ENCODE data around the gene COL9A1. TPM values are rescaled to one million over a fixed set of nuclear protein-coding genes. Genes with fewer than 3 reads are reported as not detected.

Gene COL9A1
- polyA plus RNA-seq, 1 of the 3 experiments (the other 2 are of a cell fraction), result 0.05 TPM

DNA sequence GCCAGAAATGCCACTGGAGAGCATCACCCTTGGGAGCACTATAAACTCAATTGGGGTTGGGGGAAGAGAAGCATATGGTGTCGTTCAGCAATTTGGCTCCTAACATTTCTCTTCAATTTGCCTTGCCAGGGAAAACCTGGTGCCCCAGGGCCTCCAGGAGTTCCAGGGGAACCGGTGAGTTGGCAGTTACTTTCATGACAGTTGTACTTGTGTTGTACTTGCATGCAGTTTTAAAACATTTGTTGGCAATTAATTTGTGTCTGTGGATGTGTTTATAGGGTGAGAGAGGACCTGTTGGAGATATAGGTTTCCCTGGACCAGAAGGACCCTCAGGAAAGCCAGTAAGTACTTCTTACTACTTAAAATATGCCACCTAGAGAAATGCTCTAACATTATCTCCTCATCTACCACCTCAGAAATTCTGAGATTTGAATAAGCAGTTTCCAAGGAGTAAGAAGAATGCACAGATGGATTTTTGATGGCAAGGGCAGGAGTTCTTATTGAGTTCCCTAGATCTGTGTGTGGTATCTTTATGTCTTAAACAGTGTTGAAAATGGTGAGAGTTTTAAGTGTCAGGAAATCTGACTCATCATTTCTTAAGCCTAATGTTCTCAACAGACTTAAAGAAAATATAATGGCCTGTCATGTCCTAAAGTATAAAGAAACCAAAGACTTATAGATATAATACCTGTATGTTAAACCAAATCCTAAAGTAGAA is 122.5 kb downstream of the COL9A1 start:
- POLR2A ChIA-PET, result no interaction called here
- H3K27ac ChIP-seq (ENCODE audit: low read depth in 2 of 2, low read length in 1 of 2), result peak overlapping the region in 1 of 2 experiments; percentile 40; a peak in 2 of 4 replicates
- H3F3A ChIP-seq (replicated peaks; ENCODE audit: insufficient read depth), result no peaks in the 10 kb centered on the region
- WGBS (ENCODE audit: low lambda C conversion rate), result 61% methylated on average over 2 of the region's 2 CpGs
- no peak overlapping the region for H2AFZ ChIP-seq (ENCODE audit: low read depth)
- TF ChIP-seq, protein P1, sequence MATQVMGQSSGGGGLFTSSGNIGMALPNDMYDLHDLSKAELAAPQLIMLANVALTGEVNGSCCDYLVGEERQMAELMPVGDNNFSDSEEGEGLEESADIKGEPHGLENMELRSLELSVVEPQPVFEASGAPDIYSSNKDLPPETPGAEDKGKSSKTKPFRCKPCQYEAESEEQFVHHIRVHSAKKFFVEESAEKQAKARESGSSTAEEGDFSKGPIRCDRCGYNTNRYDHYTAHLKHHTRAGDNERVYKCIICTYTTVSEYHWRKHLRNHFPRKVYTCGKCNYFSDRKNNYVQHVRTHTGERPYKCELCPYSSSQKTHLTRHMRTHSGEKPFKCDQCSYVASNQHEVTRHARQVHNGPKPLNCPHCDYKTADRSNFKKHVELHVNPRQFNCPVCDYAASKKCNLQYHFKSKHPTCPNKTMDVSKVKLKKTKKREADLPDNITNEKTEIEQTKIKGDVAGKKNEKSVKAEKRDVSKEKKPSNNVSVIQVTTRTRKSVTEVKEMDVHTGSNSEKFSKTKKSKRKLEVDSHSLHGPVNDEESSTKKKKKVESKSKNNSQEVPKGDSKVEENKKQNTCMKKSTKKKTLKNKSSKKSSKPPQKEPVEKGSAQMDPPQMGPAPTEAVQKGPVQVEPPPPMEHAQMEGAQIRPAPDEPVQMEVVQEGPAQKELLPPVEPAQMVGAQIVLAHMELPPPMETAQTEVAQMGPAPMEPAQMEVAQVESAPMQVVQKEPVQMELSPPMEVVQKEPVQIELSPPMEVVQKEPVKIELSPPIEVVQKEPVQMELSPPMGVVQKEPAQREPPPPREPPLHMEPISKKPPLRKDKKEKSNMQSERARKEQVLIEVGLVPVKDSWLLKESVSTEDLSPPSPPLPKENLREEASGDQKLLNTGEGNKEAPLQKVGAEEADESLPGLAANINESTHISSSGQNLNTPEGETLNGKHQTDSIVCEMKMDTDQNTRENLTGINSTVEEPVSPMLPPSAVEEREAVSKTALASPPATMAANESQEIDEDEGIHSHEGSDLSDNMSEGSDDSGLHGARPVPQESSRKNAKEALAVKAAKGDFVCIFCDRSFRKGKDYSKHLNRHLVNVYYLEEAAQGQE (IDR thresholded peaks at IDR 0.05; ENCODE audit: low read depth, low read length), result no peak
- no peak for TF ChIP-seq ELF1 (IDR thresholded peaks at IDR 0.05)
- no peak for TF ChIP-seq TCF12 (IDR thresholded peaks at IDR 0.05)
- TF ChIP-seq JUND (IDR thresholded peaks at IDR 0.05), result no peak
- no peak for TF ChIP-seq NFIC (IDR thresholded peaks at IDR 0.05; ENCODE audit: borderline replicate concordance)
- no peak for TF ChIP-seq GATA2 (CRISPR knock-in tag; IDR thresholded peaks at IDR 0.05)
- no peak for TF ChIP-seq ZBTB33 (IDR thresholded peaks at IDR 0.05; ENCODE audit: borderline replicate concordance, low read depth)
- TF ChIP-seq RFX5 (IDR thresholded peaks at IDR 0.05; ENCODE audit: low read length), result no peak
- no peak for TF ChIP-seq SIN3A (IDR thresholded peaks at IDR 0.05; ENCODE audit: borderline replicate concordance, low read depth, low read length)
- no peak for TF ChIP-seq EP300 (IDR thresholded peaks at IDR 0.05; ENCODE audit: borderline replicate concordance in 1 of 2, low read depth in 1 of 2, low read length in 1 of 2)
- no peak for TF ChIP-seq CHD2 (IDR thresholded peaks at IDR 0.05; ENCODE audit: low read length, partially characterized antibody)
- TF ChIP-seq, protein P2, sequence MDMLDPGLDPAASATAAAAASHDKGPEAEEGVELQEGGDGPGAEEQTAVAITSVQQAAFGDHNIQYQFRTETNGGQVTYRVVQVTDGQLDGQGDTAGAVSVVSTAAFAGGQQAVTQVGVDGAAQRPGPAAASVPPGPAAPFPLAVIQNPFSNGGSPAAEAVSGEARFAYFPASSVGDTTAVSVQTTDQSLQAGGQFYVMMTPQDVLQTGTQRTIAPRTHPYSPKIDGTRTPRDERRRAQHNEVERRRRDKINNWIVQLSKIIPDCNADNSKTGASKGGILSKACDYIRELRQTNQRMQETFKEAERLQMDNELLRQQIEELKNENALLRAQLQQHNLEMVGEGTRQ (IDR thresholded peaks at IDR 0.05; ENCODE audit: borderline replicate concordance, low read depth, low read length), result no peak
- TF ChIP-seq CTCF (IDR thresholded peaks at IDR 0.05), result no peak
- no peak for TF ChIP-seq MXI1 (IDR thresholded peaks at IDR 0.05; ENCODE audit: low read depth, low read length)
- TF ChIP-seq FOXJ3 (CRISPR knock-in tag; IDR thresholded peaks at IDR 0.05), result no peak
- TF ChIP-seq MEF2A (IDR thresholded peaks at IDR 0.05; ENCODE audit: borderline replicate concordance, low read depth), result no peak
- H3K27me3 ChIP-seq (ENCODE audit: insufficient read depth), result no peaks in the 10 kb centered on the region
- no peak for DNase-seq
- no peaks in the 10 kb centered on the region for H3K36me3 ChIP-seq (replicated peaks in 1 of 2; ENCODE audit: control insufficient read depth in 1 of 2, insufficient read depth in 2 of 2, low read length in 1 of 2)
- H3K9ac ChIP-seq, result no peak overlapping the region
- no peaks in the 10 kb centered on the region for H3K9me3 ChIP-seq
- CTCF ChIA-PET, result no interaction called here
- H3K4me1 ChIP-seq (ENCODE audit: control insufficient read depth in 1 of 2, insufficient read depth in 2 of 2, low read depth in 1 of 2, low read length in 1 of 2), result 0 out of 4 replicates have a peak, but pooled peaks cover 0 to 4% of the 10 kb centered on the region in 2 experiments
- no peaks in the 10 kb centered on the region for H3K9me2 ChIP-seq
- no peaks in the 10 kb centered on the region for H3K79me2 ChIP-seq (ENCODE audit: insufficient read depth)
- H3K4me2 ChIP-seq, result no peak overlapping the region
- no peak overlapping the region for H3K4me3 ChIP-seq (ENCODE audit: low read depth in 2 of 2, low read length in 1 of 2)
- H4K20me1 ChIP-seq (ENCODE audit: insufficient read depth), result no peaks in the 10 kb centered on the region
